ENCODE measurements around the gene RAB31.

The RAB31 gene

GRCh38 chr18:9820127-9820526 is 112.0 kb downstream of the RAB31 start:
- Histone ChIP-seq H3K36me3 (ENCODE audit: control insufficient read depth in 2 of 2, insufficient read depth in 2 of 2, low read length in 2 of 2) (peaks cover 2 to 5% of the 10 kb centered on the region in 2 donors), H3K27ac (ENCODE audit: low read length) (no peak overlapping the region), H3K4me1 (ENCODE audit: control insufficient read depth, insufficient read depth, low read length) (peaks cover 16% of the 10 kb centered on the region), H3K4me3 (ENCODE audit: low read length in 2 of 2) (no peak overlapping the region), H3K9ac (ENCODE audit: low read length in 2 of 2) (no peak overlapping the region), H3K27me3 (ENCODE audit: control insufficient read depth in 1 of 2, insufficient read depth in 2 of 2, low read length in 2 of 2) (no peaks in the 10 kb centered on the region), H3K9me3 (ENCODE audit: control insufficient read depth in 2 of 2, low read length in 2 of 2) (no peaks in the 10 kb centered on the region)

GRCh38 chr18:9820719-9821118 is 112.6 kb downstream of the RAB31 start:
- Histone ChIP-seq H3K9ac (ENCODE audit: low read length in 2 of 2) (no peak overlapping the region), H3K9me3 (ENCODE audit: control insufficient read depth in 2 of 2, low read length in 2 of 2) (no peaks in the 10 kb centered on the region), H3K36me3 (ENCODE audit: control insufficient read depth in 2 of 2, insufficient read depth in 2 of 2, low read length in 2 of 2) (peaks cover 2 to 4% of the 10 kb centered on the region in 2 donors), H3K4me3 (ENCODE audit: low read length in 2 of 2) (no peak overlapping the region), H3K27ac (ENCODE audit: low read length) (no peak overlapping the region), H3K27me3 (ENCODE audit: control insufficient read depth in 1 of 2, insufficient read depth in 2 of 2, low read length in 2 of 2) (no peaks in the 10 kb centered on the region), H3K4me1 (ENCODE audit: control insufficient read depth, insufficient read depth, low read length) (peaks cover 21% of the 10 kb centered on the region)

- H3K9ac ChIP-seq (ENCODE audit: low read length in 2 of 2): no peak overlapping the region
- peaks cover 37% of the 10 kb centered on the region for H3K4me1 ChIP-seq (ENCODE audit: control insufficient read depth, insufficient read depth, low read length)
- no peaks in the 10 kb centered on the region for H3K9me3 ChIP-seq (ENCODE audit: control insufficient read depth in 2 of 2, low read length in 2 of 2)
- no peak overlapping the region for H3K4me3 ChIP-seq (ENCODE audit: low read length in 2 of 2)
- H3K27ac ChIP-seq (ENCODE audit: low read length): no peak overlapping the region
- H3K27me3 ChIP-seq (ENCODE audit: control insufficient read depth in 1 of 2, insufficient read depth in 2 of 2, low read length in 2 of 2): no peaks in the 10 kb centered on the region
- peaks cover 0 to 2% of the 10 kb centered on the region in 2 donors for H3K36me3 ChIP-seq (ENCODE audit: control insufficient read depth in 2 of 2, insufficient read depth in 2 of 2, low read length in 2 of 2)
Observed at GRCh38 chr18:9822587-9823185, 114.6 kb downstream of the RAB31 start.

GRCh38 chr18:9823805-9824473 is 115.8 kb downstream of the RAB31 start:
- Histone ChIP-seq H3K4me3 (ENCODE audit: low read length in 2 of 2) (peak overlapping the region in 1 of 2 donors; percentile 10), H3K9ac (ENCODE audit: low read length in 2 of 2) (peak overlapping the region; percentile 7 to 30), H3K9me3 (ENCODE audit: control insufficient read depth in 2 of 2, low read length in 2 of 2) (no peaks in the 10 kb centered on the region), H3K4me1 (ENCODE audit: control insufficient read depth, insufficient read depth, low read length) (peaks cover 44% of the 10 kb centered on the region), H3K27me3 (ENCODE audit: control insufficient read depth in 1 of 2, insufficient read depth in 2 of 2, low read length in 2 of 2) (no peaks in the 10 kb centered on the region), H3K36me3 (ENCODE audit: control insufficient read depth in 2 of 2, insufficient read depth in 2 of 2, low read length in 2 of 2) (peaks cover 0 to 2% of the 10 kb centered on the region in 2 donors), H3K27ac (ENCODE audit: low read length) (peak overlapping the region; percentile 69)

- Histone ChIP-seq H3K27me3 (ENCODE audit: control insufficient read depth in 1 of 2, insufficient read depth in 2 of 2, low read length in 2 of 2) (no peaks in the 10 kb centered on the region), H3K36me3 (ENCODE audit: control insufficient read depth in 2 of 2, insufficient read depth in 2 of 2, low read length in 2 of 2) (peaks cover 0 to 2% of the 10 kb centered on the region in 2 donors), H3K4me1 (ENCODE audit: control insufficient read depth, insufficient read depth, low read length) (peaks cover 44% of the 10 kb centered on the region), H3K9me3 (ENCODE audit: control insufficient read depth in 2 of 2, low read length in 2 of 2) (no peaks in the 10 kb centered on the region), H3K4me3 (ENCODE audit: low read length in 2 of 2) (no peak overlapping the region), H3K27ac (ENCODE audit: low read length) (peak overlapping the region; percentile 69), H3K9ac (ENCODE audit: low read length in 2 of 2) (peak overlapping the region in 1 of 2 donors; percentile 12)
Observed at GRCh38 chr18:9824474-9824832, 116.4 kb downstream of the RAB31 start.

GRCh38 chr18:9824952-9825371 is 116.9 kb downstream of the RAB31 start:
- Histone ChIP-seq H3K36me3 (ENCODE audit: control insufficient read depth in 2 of 2, insufficient read depth in 2 of 2, low read length in 2 of 2) (peaks cover 0 to 2% of the 10 kb centered on the region in 2 donors), H3K4me3 (ENCODE audit: low read length in 2 of 2) (no peak overlapping the region), H3K4me1 (ENCODE audit: control insufficient read depth, insufficient read depth, low read length) (peaks cover 44% of the 10 kb centered on the region), H3K27me3 (ENCODE audit: control insufficient read depth in 1 of 2, insufficient read depth in 2 of 2, low read length in 2 of 2) (no peaks in the 10 kb centered on the region), H3K9ac (ENCODE audit: low read length in 2 of 2) (peak overlapping the region in 1 of 2 donors; percentile 12), H3K27ac (ENCODE audit: low read length) (peak overlapping the region; percentile 69), H3K9me3 (ENCODE audit: control insufficient read depth in 2 of 2, low read length in 2 of 2) (no peaks in the 10 kb centered on the region)

GRCh38 chr18:9825571-9826073 is 117.5 kb downstream of the RAB31 start:
- Histone ChIP-seq H3K36me3 (ENCODE audit: control insufficient read depth in 2 of 2, insufficient read depth in 2 of 2, low read length in 2 of 2) (peaks cover 0 to 2% of the 10 kb centered on the region in 2 donors), H3K4me3 (ENCODE audit: low read length in 2 of 2) (no peak overlapping the region), H3K27ac (ENCODE audit: low read length) (peak overlapping the region; percentile 69), H3K27me3 (ENCODE audit: control insufficient read depth in 1 of 2, insufficient read depth in 2 of 2, low read length in 2 of 2) (no peaks in the 10 kb centered on the region), H3K9ac (ENCODE audit: low read length in 2 of 2) (peak overlapping the region in 1 of 2 donors; percentile 12), H3K9me3 (ENCODE audit: control insufficient read depth in 2 of 2, low read length in 2 of 2) (no peaks in the 10 kb centered on the region), H3K4me1 (ENCODE audit: control insufficient read depth, insufficient read depth, low read length) (peaks cover 44% of the 10 kb centered on the region)

- Histone ChIP-seq H3K27me3 (ENCODE audit: control insufficient read depth in 1 of 2, insufficient read depth in 2 of 2, low read length in 2 of 2) (no peaks in the 10 kb centered on the region), H3K27ac (ENCODE audit: low read length) (peak overlapping the region; percentile 55), H3K4me1 (ENCODE audit: control insufficient read depth, insufficient read depth, low read length) (peaks cover 54% of the 10 kb centered on the region), H3K4me3 (ENCODE audit: low read length in 2 of 2) (no peak overlapping the region), H3K36me3 (ENCODE audit: control insufficient read depth in 2 of 2, insufficient read depth in 2 of 2, low read length in 2 of 2) (peaks cover 0 to 2% of the 10 kb centered on the region in 2 donors), H3K9ac (ENCODE audit: low read length in 2 of 2) (peak overlapping the region in 1 of 2 donors; percentile 11), H3K9me3 (ENCODE audit: control insufficient read depth in 2 of 2, low read length in 2 of 2) (no peaks in the 10 kb centered on the region)
Observed at GRCh38 chr18:9826685-9827084, 118.6 kb downstream of the RAB31 start.

- Histone ChIP-seq H3K27me3 (ENCODE audit: control insufficient read depth in 1 of 2, insufficient read depth in 2 of 2, low read length in 2 of 2) (no peaks in the 10 kb centered on the region), H3K4me1 (ENCODE audit: control insufficient read depth, insufficient read depth, low read length) (peaks cover 59% of the 10 kb centered on the region), H3K4me3 (ENCODE audit: low read length in 2 of 2) (no peak overlapping the region), H3K36me3 (ENCODE audit: control insufficient read depth in 2 of 2, insufficient read depth in 2 of 2, low read length in 2 of 2) (peaks cover 0 to 3% of the 10 kb centered on the region in 2 donors), H3K9me3 (ENCODE audit: control insufficient read depth in 2 of 2, low read length in 2 of 2) (no peaks in the 10 kb centered on the region), H3K27ac (ENCODE audit: low read length) (peak overlapping the region; percentile 55), H3K9ac (ENCODE audit: low read length in 2 of 2) (peak overlapping the region in 1 of 2 donors; percentile 11)
Observed at GRCh38 chr18:9827211-9827792, 119.2 kb downstream of the RAB31 start.

GRCh38 chr18:9827793-9828505 is 119.8 kb downstream of the RAB31 start:
- Histone ChIP-seq H3K4me1 (ENCODE audit: control insufficient read depth, insufficient read depth, low read length) (peaks cover 59% of the 10 kb centered on the region), H3K27me3 (ENCODE audit: control insufficient read depth in 1 of 2, insufficient read depth in 2 of 2, low read length in 2 of 2) (no peaks in the 10 kb centered on the region), H3K36me3 (ENCODE audit: control insufficient read depth in 2 of 2, insufficient read depth in 2 of 2, low read length in 2 of 2) (peaks cover 0 to 4% of the 10 kb centered on the region in 2 donors), H3K9ac (ENCODE audit: low read length in 2 of 2) (no peak overlapping the region), H3K9me3 (ENCODE audit: control insufficient read depth in 2 of 2, low read length in 2 of 2) (no peaks in the 10 kb centered on the region), H3K27ac (ENCODE audit: low read length) (peak overlapping the region; percentile 55), H3K4me3 (ENCODE audit: low read length in 2 of 2) (no peak overlapping the region)
